Sigmoid colon (tissue), 7 donors: Measurements from ENCODE around the gene SSH3. TPM values are rescaled to one million over a fixed set of nuclear protein-coding genes. Genes with fewer than 3 reads are reported as not detected.
"Not testable (repeated sequence)": the region's sequence is repeated elsewhere in the genome, so short reads cannot be mapped to it uniquely, and the experiment has no call there.

Experiments used
- DNase-seq: peaks from one replicate; pipeline ENCODE4 v3.0.0-alpha.2; 2019
- H3K27ac ChIP-seq, 4 donors: fragments of 200-600 bp; sonication (generic); one replicate each; pipeline ENCODE4 v1.5.1; 2016 to 2019; ENCODE audit warnings: mild to moderate bottlenecking in 1 of 4
- H3K27me3 ChIP-seq, 3 donors: fragments of 200-600 bp; sonication (generic); one replicate each; pipeline ENCODE4 v1.5.1; 2019; ENCODE audit warnings: mild to moderate bottlenecking in 1 of 3
- H3K36me3 ChIP-seq, 4 donors: fragments of 200-600 bp; sonication (generic); one replicate each; pipeline ENCODE4 v1.5.1; 2016 to 2019
- H3K4me1 ChIP-seq, 4 donors: fragments of 200-600 bp; sonication (generic); one replicate each; pipeline ENCODE4 v1.5.1; 2017 to 2019
- H3K4me3 ChIP-seq, 4 donors: fragments of 200-600 bp; sonication (generic); one replicate each; pipeline ENCODE4 v1.5.1; 2017 to 2019; ENCODE audit warnings: mild to moderate bottlenecking in 2 of 4, moderate library complexity in 1 of 4
- H3K9me3 ChIP-seq, 4 donors: fragments of 200-600 bp in 3 of 4; sonication (generic) in 3 of 4; one replicate each; pipeline versions ENCODE4 v1.5.1 to v1.6.1; 2013 to 2019
- EP300 ChIP-seq, 4 donors: sonication (generic); formaldehyde crosslinking; IDR thresholded peaks; one replicate each; pipeline ENCODE4 v1.6.1; 2017; ENCODE audit warnings: antibody characterized with exemption in 4 of 4
- POLR2A ChIP-seq, 2 donors: fragments of 450-650 bp; IDR thresholded peaks; one replicate each; pipeline ENCODE4 v1.6.1; 2016; ENCODE audit warnings: antibody characterized with exemption in 2 of 2, mild to moderate bottlenecking in 2 of 2, moderate library complexity in 2 of 2
- POLR2AphosphoS5 ChIP-seq, 4 donors: sonication (generic); formaldehyde crosslinking; IDR thresholded peaks; one replicate each; pipeline ENCODE4 v1.6.1; 2017; ENCODE audit warnings: antibody characterized with exemption in 4 of 4
- WGBS, 2 donors: extraction: QIAGEN DNeasy Blood & Tissue Kit; methylation state at CpG; one replicate each; pipeline ENCODE4 v1.1.7; 2013; 5-methylcytosine and 5-hydroxymethylcytosine counted together
- intact Hi-C: fragments of 100-400 bp; cut with DNase I; formaldehyde crosslinking; loops from one replicate; pipeline ENCODE4 v1.15.1; 2023
- polyA plus RNA-seq, 3 donors: library from polyadenylated mRNA; stranded (reverse); fragments of 200-250 nt; gene quantifications; one replicate each; pipeline ENCODE4 v1.2.3, GENCODE V29; 2013
- total RNA-seq, 4 donors: library from RNA; depleted of rRNA; stranded (reverse); fragments of >200 nt; gene quantifications; one replicate each; pipeline ENCODE4 v1.1.0, GENCODE V29; 2016
- TF ChIP-seq, protein P1 (sequence below), 4 experiments: fragments of 450-650 bp in 3 of 4; fragments of 200-600 bp in 1 of 4; IDR thresholded peaks; one replicate each; pipeline ENCODE4 v1.5.1; 2016 to 2019; ENCODE audit warnings: antibody characterized with exemption in 4 of 4, mild to moderate bottlenecking in 3 of 4, moderate library complexity in 2 of 4
- donor health status: healthy with polysubstance abuse.
- donor health status: Bipolar disorder and iron deficiency.
- donor health status: healthy.

SSH3 gene
- total and polyA plus RNA-seq, 7 donors, result 15.6 to 39.0 (median 26.5) TPM

DNA sequence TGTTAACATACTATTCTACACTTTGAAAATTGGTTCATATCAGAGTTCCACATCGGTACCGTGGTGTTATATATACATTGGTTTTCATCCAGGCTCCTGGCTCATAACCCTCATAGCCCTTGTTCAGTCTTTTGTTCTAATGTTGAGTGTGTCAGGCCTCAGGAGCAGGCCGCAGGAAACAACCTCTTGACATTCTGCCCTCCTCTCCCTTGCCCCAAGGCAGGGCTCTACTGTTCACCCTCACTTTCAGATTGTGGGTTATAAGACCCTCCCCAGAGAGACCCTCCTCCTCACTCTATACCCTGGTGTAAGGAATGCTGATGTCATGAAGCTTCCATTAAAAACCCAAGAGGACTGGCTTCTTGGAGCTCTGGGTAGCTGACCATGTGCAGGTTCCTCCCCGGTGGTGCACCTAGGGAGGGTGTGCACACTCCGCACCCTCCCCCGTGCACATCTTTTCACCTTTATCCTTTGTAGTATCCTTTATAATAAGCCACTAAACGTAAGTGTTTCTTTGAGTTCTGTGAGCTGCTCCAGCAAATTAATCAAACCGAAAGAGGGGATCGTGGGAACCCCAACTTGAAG lies 12.1 kb downstream of the SSH3 start:
- no peak for TF ChIP-seq POLR2AphosphoS5 (IDR thresholded peaks at IDR 0.05)
- TF ChIP-seq, protein P1, sequence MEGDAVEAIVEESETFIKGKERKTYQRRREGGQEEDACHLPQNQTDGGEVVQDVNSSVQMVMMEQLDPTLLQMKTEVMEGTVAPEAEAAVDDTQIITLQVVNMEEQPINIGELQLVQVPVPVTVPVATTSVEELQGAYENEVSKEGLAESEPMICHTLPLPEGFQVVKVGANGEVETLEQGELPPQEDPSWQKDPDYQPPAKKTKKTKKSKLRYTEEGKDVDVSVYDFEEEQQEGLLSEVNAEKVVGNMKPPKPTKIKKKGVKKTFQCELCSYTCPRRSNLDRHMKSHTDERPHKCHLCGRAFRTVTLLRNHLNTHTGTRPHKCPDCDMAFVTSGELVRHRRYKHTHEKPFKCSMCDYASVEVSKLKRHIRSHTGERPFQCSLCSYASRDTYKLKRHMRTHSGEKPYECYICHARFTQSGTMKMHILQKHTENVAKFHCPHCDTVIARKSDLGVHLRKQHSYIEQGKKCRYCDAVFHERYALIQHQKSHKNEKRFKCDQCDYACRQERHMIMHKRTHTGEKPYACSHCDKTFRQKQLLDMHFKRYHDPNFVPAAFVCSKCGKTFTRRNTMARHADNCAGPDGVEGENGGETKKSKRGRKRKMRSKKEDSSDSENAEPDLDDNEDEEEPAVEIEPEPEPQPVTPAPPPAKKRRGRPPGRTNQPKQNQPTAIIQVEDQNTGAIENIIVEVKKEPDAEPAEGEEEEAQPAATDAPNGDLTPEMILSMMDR (IDR thresholded peaks at IDR 0.05), result no peak
- no peak for TF ChIP-seq POLR2A (IDR thresholded peaks at IDR 0.05)
- TF ChIP-seq EP300 (IDR thresholded peaks at IDR 0.05), result no peak
- no peak overlapping the region for H3K27ac ChIP-seq
- no peaks in the 10 kb centered on the region for H3K27me3 ChIP-seq
- no peak overlapping the region for H3K4me3 ChIP-seq
- 83 to 87% methylated on average over 9 of the region's 9 CpGs for WGBS, 2 donors
- H3K4me1 ChIP-seq, result peaks cover 0 to 29% (median 25%) of the 10 kb centered on the region in 4 donors
- intact Hi-C loops, result loop anchor here (5.0 kb wide), 1 partner anchor 233 kb away; no protein-coding TSS in a partner anchor
- no peaks in the 10 kb centered on the region for H3K9me3 ChIP-seq
- H3K36me3 ChIP-seq, result peaks cover 0 to 4% (median 0%) of the 10 kb centered on the region in 4 donors
- DNase-seq, result no peak

DNA sequence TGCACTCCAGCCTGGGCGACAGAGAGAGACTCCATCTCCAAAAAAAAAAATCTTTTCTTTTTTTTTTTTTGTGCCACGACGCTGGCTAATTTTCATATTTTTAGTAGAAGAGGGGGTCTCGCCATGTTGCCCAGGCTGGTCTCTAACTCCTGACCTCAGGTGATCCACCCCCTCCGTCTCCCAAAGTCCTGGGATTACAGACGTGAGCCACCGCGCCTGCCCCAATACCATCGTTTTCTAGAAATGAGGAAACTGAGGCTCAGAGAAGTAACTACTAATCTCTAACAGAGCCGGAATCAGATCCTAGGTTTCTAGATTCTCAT lies 13.5 kb downstream of the SSH3 start:
- 1% methylated on average over 10 of the region's 10 CpGs for WGBS, 2 donors
- no peaks in the 10 kb centered on the region for H3K27me3 ChIP-seq
- no peaks in the 10 kb centered on the region for H3K9me3 ChIP-seq
- no peaks in the 10 kb centered on the region for H3K36me3 ChIP-seq
- H3K27ac ChIP-seq, result peak overlapping the region; percentile 85 to 98 (median 90)
- no peak for DNase-seq
- H3K4me1 ChIP-seq, result peaks cover 0 to 34% (median 26%) of the 10 kb centered on the region in 4 donors
- TF ChIP-seq EP300 (IDR thresholded peaks at IDR 0.05) (no peak), POLR2A (IDR thresholded peaks at IDR 0.05) (no peak), POLR2AphosphoS5 (IDR thresholded peaks at IDR 0.05) (no peak)
- TF ChIP-seq, protein P1 (IDR thresholded peaks at IDR 0.05), result no peak
- peak overlapping the region; percentile 53 to 80 (median 72) for H3K4me3 ChIP-seq
- intact Hi-C loops, result loop anchor here (1.0 to 5.0 kb wide), 3 partner anchors 28 to 235 kb away; partner anchors contain the start of genes ANKRD13D and GRK2

- Histone ChIP-seq H3K4me3 (peak overlapping the region; percentile 53 to 80 (median 72)), H3K9me3 (no peaks in the 10 kb centered on the region), H3K27me3 (no peaks in the 10 kb centered on the region), H3K36me3 (no peaks in the 10 kb centered on the region), H3K4me1 (peaks cover 0 to 34% (median 26%) of the 10 kb centered on the region in 4 donors), H3K27ac (peak overlapping the region; percentile 85 to 98 (median 90))
- peak; percentile 97 for DNase-seq
- TF ChIP-seq POLR2AphosphoS5 (IDR thresholded peaks at IDR 0.05) (peak; percentile 19 to 78 (median 51)), POLR2A (IDR thresholded peaks at IDR 0.05) (peak in 1 of 2 donors; percentile 83), EP300 (IDR thresholded peaks at IDR 0.05) (no peak)
- TF ChIP-seq, protein P1 (IDR thresholded peaks at IDR 0.05), result peak; percentile 94 to 100 (median 98)
- intact Hi-C loops, result loop anchor here (1.0 to 5.0 kb wide), 3 partner anchors 29 to 235 kb away; partner anchors contain the start of genes ANKRD13D and GRK2
- 0% methylated on average over 55 of the region's 55 CpGs for WGBS, 2 donors
Measured at GRCh38 chr11:67317205-67317887, 14.0 kb downstream of the SSH3 start.

DNA sequence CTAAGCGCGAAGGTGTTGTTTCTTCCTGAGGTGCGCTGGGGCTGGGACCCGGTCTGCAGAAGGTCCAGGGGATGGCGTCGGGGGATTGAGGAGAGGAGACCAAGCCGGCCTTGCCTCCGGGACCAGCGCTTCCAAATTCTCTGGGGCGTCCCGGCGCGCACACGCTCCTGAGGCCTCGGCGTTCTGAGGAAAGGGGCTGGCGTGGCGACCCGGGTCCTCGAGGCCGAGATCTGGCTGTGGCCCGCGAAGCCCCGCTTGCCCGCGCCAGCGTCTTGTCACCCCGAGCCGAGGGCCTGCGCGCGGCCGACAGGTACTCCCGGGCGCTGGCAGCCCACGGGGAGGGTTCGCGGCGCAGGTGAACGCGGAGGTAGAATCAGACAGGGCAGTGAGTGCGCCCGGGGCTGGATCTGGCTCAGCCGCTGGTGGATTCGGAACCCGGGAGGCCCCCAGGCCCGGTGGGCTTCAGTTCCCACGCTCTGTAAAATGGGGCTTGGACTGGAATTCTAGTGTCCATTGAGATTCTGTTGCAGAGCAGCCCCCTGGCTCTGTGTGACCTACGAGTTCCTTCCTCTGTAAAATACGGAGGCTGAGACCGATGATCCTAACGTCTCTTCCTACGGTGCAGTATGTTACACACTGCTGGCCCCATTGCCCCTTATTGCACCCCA lies 14.7 kb downstream of the SSH3 start:
- TF ChIP-seq, protein P1 (IDR thresholded peaks at IDR 0.05), result no peak
- TF ChIP-seq POLR2AphosphoS5 (IDR thresholded peaks at IDR 0.05) (no peak), EP300 (IDR thresholded peaks at IDR 0.05) (no peak), POLR2A (IDR thresholded peaks at IDR 0.05) (no peak)
- H3K9me3 ChIP-seq, result no peaks in the 10 kb centered on the region
- no peak for DNase-seq
- H3K36me3 ChIP-seq, result no peaks in the 10 kb centered on the region
- H3K4me3 ChIP-seq, result peak overlapping the region; percentile 53 to 80 (median 72)
- peaks cover 0 to 34% (median 26%) of the 10 kb centered on the region in 4 donors for H3K4me1 ChIP-seq
- WGBS, 2 donors, result 0 to 1% methylated on average over 53 of the region's 53 CpGs
- intact Hi-C loops, result loop anchor here (1.0 to 5.0 kb wide), 3 partner anchors 29 to 236 kb away; partner anchors contain the start of genes ANKRD13D and GRK2
- H3K27me3 ChIP-seq, result no peaks in the 10 kb centered on the region
- H3K27ac ChIP-seq, result peak overlapping the region; percentile 85 to 98 (median 90)

- WGBS, 2 donors, result 77 to 91% methylated on average over 12 of the region's 12 CpGs
- H3K4me3 ChIP-seq, DNase-seq, H3K27me3 ChIP-seq, H3K27ac ChIP-seq, H3K36me3 ChIP-seq, H3K9me3 ChIP-seq: not testable (repeated sequence)
- H3K4me1 ChIP-seq, result peaks cover 0 to 34% (median 26%) of the 10 kb centered on the region in 4 donors
- intact Hi-C loops, result loop anchor here (5.0 kb wide), 1 partner anchor 237 kb away; no protein-coding TSS in a partner anchor
Measured at GRCh38 chr11:67318876-67319275, 15.5 kb downstream of the SSH3 start.
